ENCODE results near the gene THADA.
A peak's percentile ranks its signal among the peaks of the same experiment; 100 is the strongest.
"Not testable (repeated sequence)": the region's sequence is repeated elsewhere in the genome, so short reads cannot be mapped to it uniquely, and the experiment has no call there.

THADA gene

DNA sequence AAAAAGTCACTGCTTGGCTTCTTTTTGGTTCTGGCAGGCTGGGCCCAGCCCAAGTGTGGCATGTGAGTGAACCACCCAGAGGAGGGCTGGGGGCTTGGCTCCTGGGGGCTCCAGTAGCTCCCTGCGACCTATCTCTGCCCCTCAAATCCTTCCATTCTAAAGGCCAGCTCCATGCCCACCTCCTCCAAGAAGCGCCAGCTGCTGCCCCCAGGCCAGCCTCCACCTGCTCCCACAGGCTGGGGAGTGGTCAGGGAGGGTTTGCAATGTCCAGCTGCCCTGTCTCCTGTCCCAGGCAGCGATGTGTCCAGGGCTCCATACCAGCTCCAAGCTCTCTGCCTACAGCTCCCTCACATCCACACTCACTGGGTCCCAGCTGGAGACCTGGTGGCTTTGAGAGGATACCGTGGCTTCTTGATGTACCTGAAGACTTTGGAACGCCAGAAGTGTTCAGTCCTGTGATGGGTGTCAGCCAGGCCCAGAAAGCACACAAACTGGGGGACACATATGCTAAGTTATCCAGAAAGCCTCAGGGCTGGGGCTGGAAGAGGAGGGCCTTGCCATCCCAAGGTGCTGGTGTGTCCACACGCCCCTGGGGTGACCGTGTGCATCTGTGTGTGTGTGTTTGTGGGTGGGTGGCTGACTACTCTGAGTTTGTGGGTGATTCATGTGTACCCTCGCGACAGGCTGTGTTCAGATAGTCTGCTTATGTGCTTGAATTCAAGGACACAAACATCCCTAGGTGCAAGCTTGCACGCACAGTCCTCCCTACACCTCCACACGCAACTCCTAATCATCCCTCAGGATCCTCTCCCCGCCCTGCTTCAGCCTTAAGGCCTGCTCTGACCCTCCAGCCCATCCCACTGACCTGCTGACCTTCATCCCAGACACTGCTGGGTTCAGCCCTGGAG lies 402.8 kb downstream of the THADA start:
- H3K27ac ChIP-seq (ENCODE audit: low read length): peak overlapping the region; percentile 77
- no peaks in the 10 kb centered on the region for H3K27me3 ChIP-seq (ENCODE audit: insufficient read depth, low read length, poor library complexity)
- peak overlapping the region; percentile 46; the same call in 1 of the 2 replicates for H3K9ac ChIP-seq (ENCODE audit: low read depth, low read length)
- H3K9me3 ChIP-seq (ENCODE audit: insufficient read depth, low read length, severe bottlenecking): no peaks in the 10 kb centered on the region
- no peaks in the 10 kb centered on the region for H4K20me1 ChIP-seq (ENCODE audit: insufficient read depth, low read length)
- DNase-seq (no peak), ATAC-seq (ENCODE audit: insufficient read depth, low read depth) (no peak)
- no peak for TF ChIP-seq EZH2 (IDR thresholded peaks at IDR 0.05; ENCODE audit: borderline replicate concordance, low read depth, low read length, severe bottlenecking)
- TF ChIP-seq, protein P1, sequence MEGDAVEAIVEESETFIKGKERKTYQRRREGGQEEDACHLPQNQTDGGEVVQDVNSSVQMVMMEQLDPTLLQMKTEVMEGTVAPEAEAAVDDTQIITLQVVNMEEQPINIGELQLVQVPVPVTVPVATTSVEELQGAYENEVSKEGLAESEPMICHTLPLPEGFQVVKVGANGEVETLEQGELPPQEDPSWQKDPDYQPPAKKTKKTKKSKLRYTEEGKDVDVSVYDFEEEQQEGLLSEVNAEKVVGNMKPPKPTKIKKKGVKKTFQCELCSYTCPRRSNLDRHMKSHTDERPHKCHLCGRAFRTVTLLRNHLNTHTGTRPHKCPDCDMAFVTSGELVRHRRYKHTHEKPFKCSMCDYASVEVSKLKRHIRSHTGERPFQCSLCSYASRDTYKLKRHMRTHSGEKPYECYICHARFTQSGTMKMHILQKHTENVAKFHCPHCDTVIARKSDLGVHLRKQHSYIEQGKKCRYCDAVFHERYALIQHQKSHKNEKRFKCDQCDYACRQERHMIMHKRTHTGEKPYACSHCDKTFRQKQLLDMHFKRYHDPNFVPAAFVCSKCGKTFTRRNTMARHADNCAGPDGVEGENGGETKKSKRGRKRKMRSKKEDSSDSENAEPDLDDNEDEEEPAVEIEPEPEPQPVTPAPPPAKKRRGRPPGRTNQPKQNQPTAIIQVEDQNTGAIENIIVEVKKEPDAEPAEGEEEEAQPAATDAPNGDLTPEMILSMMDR (IDR thresholded peaks at IDR 0.05; ENCODE audit: borderline replicate concordance, extremely low read depth, low read length, poor library complexity, severe bottlenecking): no peak
- no peak overlapping the region for H2AFZ ChIP-seq (ENCODE audit: low read depth, low read length)
- H3K4me1 ChIP-seq (ENCODE audit: insufficient read depth, low read length): peaks cover 45% of the 10 kb centered on the region
- H3K79me2 ChIP-seq (ENCODE audit: insufficient read depth, low read length): no peaks in the 10 kb centered on the region
- no peak overlapping the region for H3K4me2 ChIP-seq (ENCODE audit: insufficient read depth, low read length)
- no peak overlapping the region for H3K4me3 ChIP-seq (ENCODE audit: low read depth in 1 of 2, low read length in 2 of 2)
- no peaks in the 10 kb centered on the region for H3K36me3 ChIP-seq (ENCODE audit: insufficient read depth, low read length)

DNA sequence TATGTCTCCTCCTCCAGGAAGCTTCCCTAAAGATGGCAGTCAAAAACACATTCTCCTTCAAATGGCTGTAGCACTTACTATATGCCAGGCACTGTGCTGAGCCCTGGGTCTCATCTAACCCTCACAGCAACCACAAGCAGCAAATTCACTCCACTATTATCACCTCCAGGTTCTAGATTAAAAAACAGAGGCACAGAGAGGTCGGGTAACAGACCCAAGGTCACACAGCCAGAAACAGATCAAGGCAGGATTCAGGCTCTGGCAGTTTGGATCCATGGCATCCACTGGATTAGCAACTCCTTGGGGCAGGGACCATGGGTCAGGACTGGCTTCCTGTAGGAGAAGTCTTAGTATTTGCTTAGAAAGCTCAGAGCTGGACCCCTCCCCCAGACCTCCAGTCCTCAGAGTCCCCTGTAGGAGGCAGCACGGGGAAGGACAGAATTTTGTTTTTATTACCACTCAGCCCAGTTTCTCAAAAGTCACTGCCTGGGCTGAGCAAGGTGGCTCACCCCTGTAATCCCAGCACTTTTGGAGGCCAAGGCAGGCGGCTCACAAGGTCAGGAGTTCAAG lies 403.8 kb downstream of the THADA start:
- Histone ChIP-seq H4K20me1 (ENCODE audit: insufficient read depth, low read length) (no peaks in the 10 kb centered on the region), H3K79me2 (ENCODE audit: insufficient read depth, low read length) (no peaks in the 10 kb centered on the region), H3K9me3 (ENCODE audit: insufficient read depth, low read length, severe bottlenecking) (no peaks in the 10 kb centered on the region), H3K27ac (ENCODE audit: low read length) (peak overlapping the region; percentile 57; the same call in 1 of the 2 replicates), H3K9ac (ENCODE audit: low read depth, low read length) (no peak overlapping the region), H3K36me3 (ENCODE audit: insufficient read depth, low read length) (no peaks in the 10 kb centered on the region), H3K4me1 (ENCODE audit: insufficient read depth, low read length) (peaks cover 39% of the 10 kb centered on the region), H3K27me3 (ENCODE audit: insufficient read depth, low read length, poor library complexity) (no peaks in the 10 kb centered on the region), H3K4me3 (ENCODE audit: low read depth in 1 of 2, low read length in 2 of 2) (no peak overlapping the region), H3K4me2 (ENCODE audit: insufficient read depth, low read length) (no peak overlapping the region), H2AFZ (ENCODE audit: low read depth, low read length) (no peak overlapping the region)
- TF ChIP-seq, protein P1 (IDR thresholded peaks at IDR 0.05; ENCODE audit: borderline replicate concordance, extremely low read depth, low read length, poor library complexity, severe bottlenecking): peak; percentile 45
- TF ChIP-seq EZH2 (IDR thresholded peaks at IDR 0.05; ENCODE audit: borderline replicate concordance, low read depth, low read length, severe bottlenecking): no peak
- ATAC-seq (ENCODE audit: insufficient read depth, low read depth) (no peak), DNase-seq (peak; percentile 37)

DNA sequence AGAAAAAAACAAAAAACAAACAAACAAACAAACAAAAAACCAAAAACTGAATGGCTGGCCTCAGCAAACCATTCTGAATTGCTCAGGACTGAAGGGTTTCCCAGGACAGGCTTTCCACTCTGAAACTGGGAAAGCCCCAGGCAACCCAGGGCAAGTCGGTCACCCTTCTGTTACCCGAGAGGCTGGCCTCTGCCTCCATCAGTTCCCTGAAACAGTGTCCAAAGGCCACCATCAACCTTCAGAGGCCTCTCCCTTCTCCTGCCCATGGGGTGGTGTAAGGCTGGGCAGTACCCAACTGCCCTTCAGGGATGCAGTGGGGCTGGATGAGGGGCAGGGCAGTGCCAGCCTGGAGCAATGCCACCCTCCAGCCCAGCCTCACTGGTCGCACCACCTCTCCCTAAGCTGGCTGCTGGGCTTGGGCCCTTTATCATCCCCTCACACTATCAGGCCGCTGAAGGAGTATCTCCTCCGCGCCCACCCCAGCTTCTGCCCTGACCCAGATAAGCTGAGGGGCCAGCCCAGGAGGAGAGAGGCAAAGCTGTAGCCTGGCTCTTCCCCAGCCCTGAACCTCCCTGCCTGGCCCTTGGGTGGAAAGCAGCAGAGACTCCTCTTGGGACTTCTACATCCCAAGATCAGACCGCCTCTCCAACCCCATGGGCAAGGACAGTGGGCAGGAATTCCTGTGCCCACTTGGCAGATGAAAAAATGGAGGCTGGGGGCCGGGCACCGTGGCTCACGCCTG lies 405.4 kb downstream of the THADA start:
- H3K27ac ChIP-seq (ENCODE audit: low read length): peak overlapping the region; percentile 29
- no peak overlapping the region for H3K4me2 ChIP-seq (ENCODE audit: insufficient read depth, low read length)
- H3K9ac ChIP-seq (ENCODE audit: low read depth, low read length): no peak overlapping the region
- H3K36me3 ChIP-seq (ENCODE audit: insufficient read depth, low read length): no peaks in the 10 kb centered on the region
- H3K79me2 ChIP-seq (ENCODE audit: insufficient read depth, low read length): no peaks in the 10 kb centered on the region
- H4K20me1 ChIP-seq (ENCODE audit: insufficient read depth, low read length): no peaks in the 10 kb centered on the region
- no peaks in the 10 kb centered on the region for H3K9me3 ChIP-seq (ENCODE audit: insufficient read depth, low read length, severe bottlenecking)
- H3K4me1 ChIP-seq (ENCODE audit: insufficient read depth, low read length): peaks cover 29% of the 10 kb centered on the region
- ATAC-seq (ENCODE audit: insufficient read depth, low read depth) (no peak), DNase-seq (no peak)
- H2AFZ ChIP-seq (ENCODE audit: low read depth, low read length): no peak overlapping the region
- no peak for TF ChIP-seq EZH2 (IDR thresholded peaks at IDR 0.05; ENCODE audit: borderline replicate concordance, low read depth, low read length, severe bottlenecking)
- TF ChIP-seq, protein P1 (IDR thresholded peaks at IDR 0.05; ENCODE audit: borderline replicate concordance, extremely low read depth, low read length, poor library complexity, severe bottlenecking): no peak
- H3K27me3 ChIP-seq (ENCODE audit: insufficient read depth, low read length, poor library complexity): no peaks in the 10 kb centered on the region
- no peak overlapping the region for H3K4me3 ChIP-seq (ENCODE audit: low read depth in 1 of 2, low read length in 2 of 2)

DNA sequence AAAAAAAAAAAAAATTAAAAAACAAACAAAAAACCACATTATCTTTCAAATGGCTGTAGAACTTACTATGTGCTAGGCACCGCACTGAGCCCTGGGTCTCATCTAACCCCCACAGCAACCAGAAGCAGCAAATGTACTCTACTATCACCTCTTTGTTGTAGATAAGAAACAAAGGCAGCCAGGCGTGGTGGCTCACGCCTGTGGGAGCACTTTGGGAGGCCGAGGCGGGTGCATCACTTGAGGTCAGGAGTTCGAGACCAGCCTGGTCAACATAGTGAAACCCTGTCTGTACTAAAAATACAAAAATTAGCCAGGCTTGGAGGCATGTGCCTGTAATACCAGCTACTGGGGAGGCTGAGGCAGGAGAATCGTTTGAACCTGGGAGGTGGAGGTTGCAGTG lies 406.0 kb downstream of the THADA start:
- DNase-seq; H3K4me3 ChIP-seq (ENCODE audit: low read depth in 1 of 2, low read length in 2 of 2); H3K27ac ChIP-seq (ENCODE audit: low read length); H2AFZ ChIP-seq (ENCODE audit: low read depth, low read length); H4K20me1 ChIP-seq (ENCODE audit: insufficient read depth, low read length); H3K9me3 ChIP-seq (ENCODE audit: insufficient read depth, low read length, severe bottlenecking); H3K9ac ChIP-seq (ENCODE audit: low read depth, low read length); H3K4me2 ChIP-seq (ENCODE audit: insufficient read depth, low read length); ATAC-seq (ENCODE audit: insufficient read depth, low read depth); H3K36me3 ChIP-seq (ENCODE audit: insufficient read depth, low read length); H3K79me2 ChIP-seq (ENCODE audit: insufficient read depth, low read length); H3K27me3 ChIP-seq (ENCODE audit: insufficient read depth, low read length, poor library complexity): not testable (repeated sequence)
- H3K4me1 ChIP-seq (ENCODE audit: insufficient read depth, low read length): peaks cover 22% of the 10 kb centered on the region
